ENCODE results near the gene ZNF655.

GRCh38 chr7:99573257-99573656 lies 14.8 kb downstream of the ZNF655 start:
- TF ChIP-seq CTCF (IDR thresholded peaks at IDR 0.05) (no peak), POLR2A (IDR thresholded peaks at IDR 0.05) (no peak)

Measured in heart left ventricle (tissue), 13 donors.